GM12875 (cell line): ENCODE data around the gene LRP1B.
A peak's percentile ranks its signal among the peaks of the same experiment; 100 is the strongest.

Source experiments
- H3K4me3 ChIP-seq: one replicate; pipeline ENCODE4 v1.5.1; 2011; ENCODE audit warnings: low read depth, low read length, control low read depth
- TF ChIP-seq, protein P1 (sequence below): IDR thresholded peaks from 2 replicates; pipeline ENCODE4 v1.5.1; 2011; ENCODE audit warnings: low read depth, mild to moderate bottlenecking, control low read depth, inconsistent platforms, low read length, moderate library complexity, borderline replicate concordance; ENCODE audit not compliant: insufficient read depth

The LRP1B gene

DNA sequence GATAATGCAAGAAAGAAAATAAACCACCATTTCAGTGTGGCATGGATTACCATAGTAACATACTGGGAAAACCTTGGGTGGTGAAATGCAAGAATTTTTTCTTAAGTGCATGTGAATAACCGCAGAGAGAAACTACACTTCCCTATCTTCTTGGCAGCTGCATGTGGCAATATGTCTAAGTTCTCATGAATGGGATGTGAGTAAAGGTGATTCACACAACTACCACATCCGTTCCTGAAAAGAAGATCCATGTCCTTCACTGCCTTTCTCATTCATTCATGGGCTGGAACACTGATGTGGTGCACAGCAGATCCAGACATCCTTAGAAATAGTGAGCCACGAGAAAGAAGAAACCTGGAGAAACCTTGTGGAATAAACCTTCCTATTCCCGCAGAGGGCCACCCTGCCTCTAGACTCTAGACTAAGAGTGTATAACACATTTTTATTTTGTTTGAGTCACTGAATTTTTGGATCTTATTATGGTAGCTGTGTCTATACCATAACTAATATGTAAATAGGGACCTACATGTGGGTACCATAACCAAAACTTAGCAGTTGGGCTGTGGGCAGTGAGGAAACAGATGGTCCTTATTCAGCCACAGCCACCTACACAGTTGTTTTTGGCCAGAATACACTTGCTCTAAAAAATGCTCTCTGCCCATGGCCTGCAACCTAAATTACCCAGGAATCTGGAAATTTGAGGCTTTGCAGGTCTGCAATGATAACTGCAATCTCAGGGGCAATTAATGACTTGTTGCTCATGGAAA lies 573.3 kb downstream of the LRP1B start:
- no peak overlapping the region for H3K4me3 ChIP-seq
- TF ChIP-seq, protein P1, sequence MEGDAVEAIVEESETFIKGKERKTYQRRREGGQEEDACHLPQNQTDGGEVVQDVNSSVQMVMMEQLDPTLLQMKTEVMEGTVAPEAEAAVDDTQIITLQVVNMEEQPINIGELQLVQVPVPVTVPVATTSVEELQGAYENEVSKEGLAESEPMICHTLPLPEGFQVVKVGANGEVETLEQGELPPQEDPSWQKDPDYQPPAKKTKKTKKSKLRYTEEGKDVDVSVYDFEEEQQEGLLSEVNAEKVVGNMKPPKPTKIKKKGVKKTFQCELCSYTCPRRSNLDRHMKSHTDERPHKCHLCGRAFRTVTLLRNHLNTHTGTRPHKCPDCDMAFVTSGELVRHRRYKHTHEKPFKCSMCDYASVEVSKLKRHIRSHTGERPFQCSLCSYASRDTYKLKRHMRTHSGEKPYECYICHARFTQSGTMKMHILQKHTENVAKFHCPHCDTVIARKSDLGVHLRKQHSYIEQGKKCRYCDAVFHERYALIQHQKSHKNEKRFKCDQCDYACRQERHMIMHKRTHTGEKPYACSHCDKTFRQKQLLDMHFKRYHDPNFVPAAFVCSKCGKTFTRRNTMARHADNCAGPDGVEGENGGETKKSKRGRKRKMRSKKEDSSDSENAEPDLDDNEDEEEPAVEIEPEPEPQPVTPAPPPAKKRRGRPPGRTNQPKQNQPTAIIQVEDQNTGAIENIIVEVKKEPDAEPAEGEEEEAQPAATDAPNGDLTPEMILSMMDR: no peak

DNA sequence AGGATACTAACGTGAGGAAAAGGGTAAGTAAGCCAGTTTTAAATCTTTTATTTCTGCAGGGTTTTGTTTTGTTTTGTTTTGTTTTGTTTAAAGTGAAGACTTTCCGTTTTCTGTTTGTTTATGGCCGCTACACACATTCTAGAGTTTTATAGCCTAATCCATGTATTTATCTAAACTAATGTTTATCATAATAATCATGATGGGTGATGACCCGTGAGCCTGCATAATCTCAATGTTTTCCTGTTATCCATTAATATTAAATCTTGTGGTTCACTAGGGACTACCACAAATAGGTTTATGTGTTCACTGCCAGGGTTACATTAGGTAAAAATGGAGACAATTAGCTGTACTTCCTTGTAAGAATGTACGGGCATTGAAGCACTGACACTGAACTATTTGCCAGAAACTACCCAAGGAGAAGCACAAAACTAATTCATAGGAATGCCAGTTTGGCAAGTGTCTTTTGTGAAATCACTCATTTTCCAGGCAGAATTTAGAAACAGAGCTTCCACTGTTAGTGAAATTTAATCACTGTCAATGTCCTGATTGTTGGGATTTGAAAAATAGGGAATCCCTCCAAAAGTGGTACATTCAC lies 574.8 kb downstream of the LRP1B start:
- no peak overlapping the region for H3K4me3 ChIP-seq
- TF ChIP-seq, protein P1: no peak

DNA sequence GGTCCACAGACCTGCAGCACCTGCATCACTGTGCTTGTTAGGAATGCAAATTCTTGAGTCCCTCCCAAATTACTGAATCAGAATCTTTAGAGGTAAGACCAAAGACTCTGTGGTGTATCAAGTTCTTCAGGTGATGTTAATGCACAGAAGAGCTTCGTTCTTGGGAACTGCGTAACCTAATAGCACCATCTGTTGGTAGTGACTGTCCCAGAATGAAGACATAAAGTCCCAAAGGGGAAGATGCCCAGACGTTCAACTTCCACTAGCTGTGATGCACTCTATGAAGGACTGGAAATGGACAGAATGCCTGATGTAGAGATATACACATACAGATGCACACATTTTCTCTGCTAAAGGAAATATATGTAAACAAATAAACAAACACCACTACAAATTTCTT lies 576.0 kb downstream of the LRP1B start:
- TF ChIP-seq, protein P1: peak; percentile 65
- no peak overlapping the region for H3K4me3 ChIP-seq

DNA sequence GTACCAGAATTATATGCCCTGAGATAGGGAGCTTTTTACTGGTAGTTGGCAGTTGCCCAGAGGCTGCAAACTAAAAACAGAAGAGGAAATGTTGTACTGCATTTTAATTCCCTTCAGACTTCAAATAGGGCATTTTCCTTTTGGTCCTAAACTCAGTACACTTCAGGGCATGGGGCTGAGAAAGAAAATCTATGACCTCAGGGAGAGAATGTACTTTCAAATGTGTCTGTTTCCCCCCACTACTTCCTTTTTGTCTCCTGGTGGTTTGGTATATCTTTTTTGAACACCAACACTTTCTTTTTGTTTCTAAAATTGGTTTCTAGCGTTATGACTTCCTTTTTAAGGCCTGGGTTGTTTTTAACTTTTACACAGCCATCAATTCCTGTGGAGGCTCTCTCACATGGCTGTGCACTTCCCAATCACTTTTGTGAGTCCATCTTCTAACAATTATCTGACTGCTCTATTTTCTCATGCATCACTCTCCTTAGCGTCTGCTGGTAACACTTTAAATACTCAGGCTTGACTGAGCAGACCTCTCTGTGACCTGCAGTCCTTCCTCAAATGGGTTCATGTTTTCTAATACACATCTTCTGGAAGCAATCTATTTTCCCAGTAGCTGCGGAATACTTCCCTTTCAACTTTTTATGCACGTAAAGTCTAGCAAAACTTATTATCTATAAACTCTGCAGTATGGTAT lies 596.0 kb downstream of the LRP1B start:
- TF ChIP-seq, protein P1: no peak
- H3K4me3 ChIP-seq: no peak overlapping the region

DNA sequence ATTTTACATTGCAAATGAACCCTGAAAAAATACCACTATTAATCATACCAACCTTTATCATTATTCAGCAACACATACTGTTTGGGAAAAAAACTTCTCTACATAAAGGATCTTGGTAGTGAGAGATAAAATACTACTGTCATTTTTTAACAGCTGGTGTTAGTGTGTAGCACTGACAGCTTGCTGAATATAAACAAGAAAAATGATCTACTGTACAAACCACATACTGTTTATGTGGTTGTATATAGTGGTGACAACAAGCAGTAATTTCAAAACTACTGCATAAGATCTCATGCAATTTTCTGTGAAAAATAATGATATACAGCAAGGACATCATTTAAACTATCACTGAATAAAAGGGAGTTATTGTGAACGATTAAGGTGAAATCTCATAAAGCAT lies 601.2 kb downstream of the LRP1B start:
- H3K4me3 ChIP-seq: no peak overlapping the region
- TF ChIP-seq, protein P1: no peak

DNA sequence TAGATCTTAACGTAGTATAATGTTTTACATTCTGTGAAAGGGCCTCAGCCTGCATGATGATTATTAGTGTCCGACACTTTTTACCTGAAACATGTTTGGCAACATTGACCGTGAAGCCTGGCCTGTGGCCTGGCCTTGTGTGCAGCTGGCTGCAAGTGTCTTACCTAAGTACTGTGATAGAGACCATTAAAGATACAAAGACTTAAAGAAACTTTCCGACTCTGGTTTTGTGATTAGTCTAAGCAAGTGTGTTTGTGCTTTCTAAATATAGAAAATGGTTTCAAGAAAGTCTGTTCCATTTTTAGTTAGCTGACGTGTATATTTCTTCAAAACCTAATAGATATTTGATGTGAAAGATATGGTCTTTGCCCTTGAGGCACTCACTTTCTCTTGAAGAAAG lies 601.8 kb downstream of the LRP1B start:
- TF ChIP-seq, protein P1: no peak
- no peak overlapping the region for H3K4me3 ChIP-seq

DNA sequence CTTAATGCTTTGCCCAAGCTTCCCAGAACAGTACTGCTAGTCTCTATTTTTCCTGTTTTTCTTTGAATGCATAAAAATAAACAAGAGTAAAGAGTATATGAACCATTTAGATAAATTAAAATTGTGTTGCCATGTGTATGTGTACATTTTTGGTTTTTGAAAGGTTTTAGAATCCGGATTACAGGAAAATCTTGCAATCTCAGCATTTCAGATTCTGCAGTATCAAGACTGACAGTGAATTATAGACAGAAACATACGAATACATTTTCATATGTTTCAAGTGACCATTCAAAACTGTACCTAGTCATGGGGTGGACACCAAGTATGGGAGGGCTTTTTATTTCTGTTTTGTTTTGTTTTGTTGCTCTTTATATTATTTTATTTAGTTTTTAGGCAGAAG lies 604.1 kb downstream of the LRP1B start:
- no peak overlapping the region for H3K4me3 ChIP-seq
- TF ChIP-seq, protein P1: no peak
